H9 (cell line): ENCODE data around the gene DOK1. TPM values are rescaled to one million over a fixed set of nuclear protein-coding genes. Genes with fewer than 3 reads are reported as not detected.

Experiments
- DNase-seq: peaks from one replicate; pipeline ENCODE4 v3.0.0-alpha.2; 2017
- H2AFZ ChIP-seq: one replicate; pipeline ENCODE4 v1.6.1; 2013; ENCODE audit warnings: mild to moderate bottlenecking, low read length, control low read depth, moderate library complexity
- H2AK5ac ChIP-seq: 2 replicates; pipeline ENCODE4 v1.6.1; 2013; ENCODE audit warnings: low read length, control low read depth, mixed read lengths; ENCODE audit not compliant: insufficient read length
- H2BK120ac ChIP-seq: one replicate; pipeline ENCODE4 v1.6.1; 2013; ENCODE audit warnings: low read depth, mild to moderate bottlenecking, low read length, control low read depth, inconsistent platforms; ENCODE audit not compliant: poor library complexity, severe bottlenecking
- H2BK12ac ChIP-seq: 2 replicates; pipeline ENCODE4 v1.6.1; 2013; ENCODE audit warnings: low read length, control low read depth, mixed read lengths, low read depth; ENCODE audit not compliant: insufficient read length
- H2BK15ac ChIP-seq: 2 replicates; pipeline ENCODE4 v1.6.1; 2013; ENCODE audit warnings: low read depth, low read length, control low read depth
- H2BK20ac ChIP-seq: one replicate; pipeline ENCODE4 v1.6.1; 2013; ENCODE audit warnings: low read depth, mild to moderate bottlenecking, low read length, control low read depth, inconsistent platforms; ENCODE audit not compliant: poor library complexity, severe bottlenecking
- H2BK5ac ChIP-seq: 2 replicates; pipeline ENCODE4 v1.6.1; 2013; ENCODE audit warnings: low read length, control low read depth, mixed read lengths; ENCODE audit not compliant: insufficient read length
- H3K14ac ChIP-seq: 2 replicates; pipeline ENCODE4 v1.6.1; 2013; ENCODE audit warnings: low read length, control low read depth; ENCODE audit not compliant: insufficient read depth
- H3K18ac ChIP-seq: 2 replicates; pipeline ENCODE4 v1.6.1; 2013; ENCODE audit warnings: low read depth, mild to moderate bottlenecking, mixed read lengths, low read length, control low read depth; ENCODE audit not compliant: insufficient read length
- H3K23ac ChIP-seq: 2 replicates; pipeline ENCODE4 v1.6.1; 2013; ENCODE audit warnings: low read length, control low read depth, mixed read lengths, low read depth; ENCODE audit not compliant: insufficient read length
- H3K23me2 ChIP-seq: 2 replicates; pipeline ENCODE4 v1.6.1; 2013; ENCODE audit warnings: low read depth, mild to moderate bottlenecking, mixed read lengths, low read length, control low read depth; ENCODE audit not compliant: insufficient read length, poor library complexity, severe bottlenecking
- H3K27ac ChIP-seq: 2 replicates; pipeline ENCODE4 v1.5.1; 2013; ENCODE audit warnings: low read length, control low read depth, mixed read lengths, low read depth; ENCODE audit not compliant: insufficient read length
- H3K27me3 ChIP-seq: 2 replicates; pipeline ENCODE4 v1.6.1; 2013; ENCODE audit warnings: low read length, control low read depth, inconsistent platforms; ENCODE audit not compliant: insufficient read depth
- H3K4ac ChIP-seq: 2 replicates; pipeline ENCODE4 v1.6.1; 2013; ENCODE audit warnings: low read depth, mild to moderate bottlenecking, control low read depth, inconsistent platforms, low read length, moderate library complexity
- H3K4me1 ChIP-seq: 2 replicates; pipeline ENCODE4 v1.6.1; 2013; ENCODE audit warnings: low read length, control low read depth, inconsistent platforms; ENCODE audit not compliant: insufficient read depth
- H3K4me2 ChIP-seq: 2 replicates; pipeline ENCODE4 v1.6.1; 2013; ENCODE audit warnings: low read length, control low read depth, mixed read lengths; ENCODE audit not compliant: insufficient read length, insufficient read depth
- H3K56ac ChIP-seq: 2 replicates; pipeline ENCODE4 v1.6.1; 2013; ENCODE audit warnings: low read depth, mild to moderate bottlenecking, mixed read lengths, low read length, control low read depth; ENCODE audit not compliant: insufficient read length
- H3K79me1 ChIP-seq: 2 replicates; pipeline ENCODE4 v1.6.1; 2013; ENCODE audit warnings: low read depth, mild to moderate bottlenecking, moderate library complexity, low read length, control low read depth, inconsistent platforms; ENCODE audit not compliant: insufficient read depth, poor library complexity, severe bottlenecking
- H3K79me2 ChIP-seq: 2 replicates; pipeline ENCODE4 v1.6.1; 2013; ENCODE audit warnings: low read length, control low read depth, inconsistent platforms; ENCODE audit not compliant: insufficient read depth
- H3K9ac ChIP-seq: 2 replicates; pipeline ENCODE4 v1.6.1; 2013; ENCODE audit warnings: low read length, control low read depth, mixed read lengths; ENCODE audit not compliant: insufficient read length; ENCODE audit errors: extremely low read depth
- H3K9me3 ChIP-seq: one replicate; pipeline ENCODE4 v1.6.1; 2013; ENCODE audit warnings: low read depth, low read length, inconsistent platforms; ENCODE audit not compliant: control insufficient read depth
- H3T11ph ChIP-seq: one replicate; pipeline ENCODE4 v1.6.1; 2013; ENCODE audit warnings: mild to moderate bottlenecking, low read length, control low read depth, inconsistent platforms
- H4K20me1 ChIP-seq: one replicate; pipeline ENCODE4 v1.6.1; 2013; ENCODE audit not compliant: control insufficient read depth, insufficient read length, insufficient read depth
- H4K5ac ChIP-seq: 2 replicates; pipeline ENCODE4 v1.6.1; 2013; ENCODE audit warnings: low read depth, mild to moderate bottlenecking, mixed read lengths, low read length, control low read depth; ENCODE audit not compliant: insufficient read length
- H4K8ac ChIP-seq: replicated peaks from 2 replicates; pipeline ENCODE4 v1.6.1; 2013; ENCODE audit warnings: low read length, control low read depth, mixed read lengths, low read depth; ENCODE audit not compliant: insufficient read length
- H4K91ac ChIP-seq: 2 replicates; pipeline ENCODE4 v1.6.1; 2013; ENCODE audit warnings: low read depth, mild to moderate bottlenecking, moderate library complexity, mixed read lengths, low read length, control low read depth; ENCODE audit not compliant: insufficient read length
- H3K27ac Mint-ChIP-seq, 3 experiments: 2 replicates in 2 of 3; 3 replicates in 1 of 3; pipeline ENCODE4 v1.8.0; 2020 to 2021; ENCODE audit warnings: mixed read lengths in 3 of 3, mild to moderate bottlenecking in 1 of 3, moderate library complexity in 1 of 3
- H3K27me3 Mint-ChIP-seq: 2 replicates; pipeline ENCODE4 v1.8.0; 2021; ENCODE audit warnings: low read depth, mild to moderate bottlenecking, moderate library complexity, mixed read lengths
- H3K36me3 Mint-ChIP-seq, 3 experiments: 2 replicates in 2 of 3; 3 replicates in 1 of 3; pipeline ENCODE4 v1.8.0; 2020 to 2021; ENCODE audit warnings: low read depth in 3 of 3, mixed read lengths in 3 of 3; ENCODE audit not compliant: insufficient read depth in 1 of 3
- H3K4me1 Mint-ChIP-seq, 2 experiments: 2 replicates each; pipeline ENCODE4 v1.8.0; 2020; ENCODE audit warnings: mixed read lengths in 2 of 2
- H3K4me3 Mint-ChIP-seq, 2 experiments: 2 replicates in 1 of 2; 3 replicates in 1 of 2; pipeline ENCODE4 v1.8.0; 2020 to 2021; ENCODE audit warnings: mild to moderate bottlenecking in 2 of 2, mixed read lengths in 2 of 2, moderate library complexity in 1 of 2
- H3K9me3 Mint-ChIP-seq, 2 experiments: 2 replicates in 1 of 2; 3 replicates in 1 of 2; pipeline ENCODE4 v1.8.0; 2020; ENCODE audit warnings: mild to moderate bottlenecking in 2 of 2, mixed read lengths in 2 of 2, moderate library complexity in 1 of 2
- CTCF ChIP-seq: fragments of 200-600 bp; sonication (generic); conservative IDR thresholded peaks from 3 replicates; pipeline ENCODE4 v1.8.0; 2021; ENCODE audit warnings: antibody characterized with exemption, mild to moderate bottlenecking
- WGBS: extraction: QIAGEN DNeasy Blood & Tissue Kit; methylation state at CpG from one replicate; pipeline ENCODE4 v1.1.7; 2013; ENCODE audit warnings: missing lambda C conversion rate, low lambda C conversion rate, mixed read lengths; ENCODE audit not compliant: insufficient read length; ENCODE audit errors: extremely low coverage; 5-methylcytosine and 5-hydroxymethylcytosine counted together
- total RNA-seq: library from RNA; stranded (reverse); gene quantifications from 2 replicates; pipeline ENCODE4 v1.2.1, GENCODE V29; 2021

The DOK1 gene
- total RNA-seq, 1 experiment from 2014 or later: 16.0 TPM

GRCh38 chr2:74555610-74556103, 1.1 kb downstream of the DOK1 start:
- no peak overlapping the region for H3T11ph ChIP-seq
- no peak for TF ChIP-seq CTCF
- no peak overlapping the region for H3K23ac ChIP-seq
- H2BK20ac ChIP-seq: no peak overlapping the region
- 0 out of 2 replicates have a peak, but pooled peaks cover 5% of the 10 kb centered on the region for H3K4me1 ChIP-seq
- no peak overlapping the region for H4K5ac ChIP-seq
- peaks cover 51% of the 10 kb centered on the region for H3K27me3 Mint-ChIP-seq
- no peak overlapping the region for H2AFZ ChIP-seq
- H3K27ac ChIP-seq: no peak overlapping the region
- no peak overlapping the region for H3K18ac ChIP-seq
- peak overlapping the region; percentile 63 for H3K4me2 ChIP-seq
- no peaks in the 10 kb centered on the region for H3K9me3 ChIP-seq
- H2BK15ac ChIP-seq: no peak overlapping the region
- H2AK5ac ChIP-seq: no peak overlapping the region
- H3K27ac Mint-ChIP-seq: no peak overlapping the region
- H4K91ac ChIP-seq: no peak overlapping the region
- H2BK120ac ChIP-seq: no peak overlapping the region
- no peak overlapping the region for H3K56ac ChIP-seq
- H3K27me3 ChIP-seq: no peaks in the 10 kb centered on the region; the same call in 1 of the 2 replicates
- H3K79me2 ChIP-seq: no peaks in the 10 kb centered on the region
- no peaks in the 10 kb centered on the region for H3K9me3 Mint-ChIP-seq
- peak overlapping the region; percentile 92 to 93 for H3K4me3 Mint-ChIP-seq
- WGBS: no CpG with 5 or more reads among the region's 17 CpGs
- H4K8ac ChIP-seq: no peak overlapping the region
- peaks cover 20% of the 10 kb centered on the region for H3K23me2 ChIP-seq
- peaks cover 23 to 29% of the 10 kb centered on the region in 2 experiments for H3K4me1 Mint-ChIP-seq
- peaks cover 0 to 23% (median 15%) of the 10 kb centered on the region in 3 experiments; a peak in 6 of 7 replicates for H3K36me3 Mint-ChIP-seq
- no peak overlapping the region for H3K4ac ChIP-seq
- H2BK5ac ChIP-seq: no peak overlapping the region
- no peaks in the 10 kb centered on the region for H4K20me1 ChIP-seq
- H2BK12ac ChIP-seq: no peak overlapping the region
- no peak overlapping the region for H3K14ac ChIP-seq
- DNase-seq: no peak
- no peaks in the 10 kb centered on the region for H3K79me1 ChIP-seq
- peak overlapping the region; percentile 26 for H3K9ac ChIP-seq
